IMR-90 (cell line): ENCODE measurements around the gene MCTP2. TPM values are rescaled to one million over a fixed set of nuclear protein-coding genes. Genes with fewer than 3 reads are reported as not detected.

Experiments used
- ATAC-seq: fragments of 200-7000 bp; cut with Tn5 transposase; 2 replicates; pipeline ENCODE4 v1.9.1; 2020; ENCODE audit warnings: low read depth, mild to moderate bottlenecking, moderate library complexity
- BruUV-seq: library from RNA; stranded (reverse); fragments of 400-500 nt; replicated peaks from 2 replicates; lab custom pipeline; 2021; lab: Mats Ljungman, UMichigan
- CTCF ChIA-PET: fragments of 300-600 bp; formaldehyde crosslinking; extraction: SDS; loops from one replicate; lab custom pipeline; 2021; ENCODE audit warnings: antibody characterized with exemption; lab: Yijun Ruan, JAX
- POLR2A ChIA-PET: fragments of 300-600 bp; sonication (Branson Sonifier 250); formaldehyde crosslinking; loops from one replicate; lab custom pipeline; 2022; ENCODE audit warnings: antibody characterized with exemption; ENCODE audit not compliant: unreplicated experiment; lab: Charles Lee
- DNase-seq: peaks from one replicate; pipeline ENCODE4 v3.0.0; 2013
- H2AFZ ChIP-seq: replicated peaks from 2 replicates; pipeline ENCODE3; 2013; ENCODE audit warnings: low read length, mild to moderate bottlenecking; ENCODE audit not compliant: poor library complexity
- H2AK5ac ChIP-seq: 2 replicates; pipeline ENCODE4 v1.6.1; 2013; ENCODE audit warnings: low read depth, low read length, inconsistent platforms
- H2AK9ac ChIP-seq: replicated peaks from 2 replicates; pipeline ENCODE3; 2013; ENCODE audit warnings: mild to moderate bottlenecking, low read depth, low read length, moderate library complexity; ENCODE audit not compliant: poor library complexity
- H2BK120ac ChIP-seq: 2 replicates; pipeline ENCODE4 v1.6.1; 2013; ENCODE audit warnings: low read depth, low read length, inconsistent platforms
- H2BK15ac ChIP-seq: 3 replicates; pipeline ENCODE4 v1.6.1; 2013; ENCODE audit warnings: low read depth, low read length, inconsistent platforms
- H2BK20ac ChIP-seq: 2 replicates; pipeline ENCODE4 v1.6.1; 2013; ENCODE audit warnings: low read depth, mild to moderate bottlenecking, inconsistent platforms, low read length, moderate library complexity
- H2BK5ac ChIP-seq: 2 replicates; pipeline ENCODE4 v1.6.1; 2013; ENCODE audit warnings: mild to moderate bottlenecking, low read depth, low read length, inconsistent platforms; ENCODE audit not compliant: poor library complexity, severe bottlenecking
- H3K14ac ChIP-seq: replicated peaks from 2 replicates; pipeline ENCODE4 v1.6.1; 2013; ENCODE audit warnings: low read depth, low read length, inconsistent platforms
- H3K18ac ChIP-seq: 2 replicates; pipeline ENCODE4 v1.6.1; 2013; ENCODE audit warnings: low read depth, low read length, control low read depth
- H3K23ac ChIP-seq: 2 replicates; pipeline ENCODE4 v1.6.1; 2013; ENCODE audit warnings: low read depth, low read length, inconsistent platforms
- H3K27ac ChIP-seq: 2 replicates; pipeline ENCODE4 v1.5.1; 2013; ENCODE audit warnings: mild to moderate bottlenecking, control low read depth, low read length; ENCODE audit not compliant: insufficient read depth
- H3K27me3 ChIP-seq: 2 replicates; pipeline ENCODE4 v1.6.1; 2013; ENCODE audit warnings: low read length; ENCODE audit not compliant: control insufficient read depth, insufficient read depth
- H3K36me3 ChIP-seq: 2 replicates; pipeline ENCODE4 v1.6.1; 2013; ENCODE audit warnings: low read length, mixed read lengths; ENCODE audit not compliant: control insufficient read depth, insufficient read depth
- H3K4ac ChIP-seq: 2 replicates; pipeline ENCODE4 v1.6.1; 2013; ENCODE audit warnings: low read depth, low read length, inconsistent platforms
- H3K4me1 ChIP-seq: 2 replicates; pipeline ENCODE4 v1.6.1; 2013; ENCODE audit warnings: low read length, mixed read lengths; ENCODE audit not compliant: control insufficient read depth, insufficient read depth
- H3K4me2 ChIP-seq: 2 replicates; pipeline ENCODE4 v1.6.1; 2013; ENCODE audit warnings: low read depth, mild to moderate bottlenecking, control low read depth, low read length, moderate library complexity
- H3K4me3 ChIP-seq: 2 replicates; pipeline ENCODE4 v1.5.1; 2013; ENCODE audit warnings: low read depth, mild to moderate bottlenecking, control low read depth, low read length, moderate library complexity; ENCODE audit not compliant: insufficient read depth
- H3K56ac ChIP-seq: 2 replicates; pipeline ENCODE4 v1.6.1; 2013; ENCODE audit warnings: low read length, inconsistent platforms; ENCODE audit not compliant: insufficient read depth; ENCODE audit errors: extremely low read depth
- H3K79me1 ChIP-seq, 2 experiments: 2 replicates each; pipeline ENCODE4 v1.6.1; 2013; ENCODE audit warnings: low read length in 2 of 2, inconsistent platforms in 1 of 2, low read depth in 1 of 2
- H3K9ac ChIP-seq: 2 replicates; pipeline ENCODE4 v1.6.1; 2013; ENCODE audit warnings: low read depth, low read length, control low read depth
- H3K9me1 ChIP-seq: 2 replicates; pipeline ENCODE4 v1.6.1; 2013; ENCODE audit warnings: low read length, inconsistent platforms; ENCODE audit not compliant: insufficient read depth
- H3K9me3 ChIP-seq: 2 replicates; pipeline ENCODE4 v1.6.1; 2013; ENCODE audit warnings: low read length; ENCODE audit not compliant: control insufficient read depth, insufficient read depth
- H4K20me1 ChIP-seq: 2 replicates; pipeline ENCODE4 v1.6.1; 2013; ENCODE audit warnings: low read length, inconsistent platforms; ENCODE audit not compliant: insufficient read depth
- H4K5ac ChIP-seq: 2 replicates; pipeline ENCODE4 v1.6.1; 2013; ENCODE audit warnings: mild to moderate bottlenecking, low read depth, low read length, control low read depth
- H4K8ac ChIP-seq, 2 experiments: 2 replicates each; pipeline ENCODE4 v1.6.1; 2013; ENCODE audit warnings: low read depth in 2 of 2, low read length in 2 of 2, control low read depth in 1 of 2, inconsistent platforms in 1 of 2
- H4K91ac ChIP-seq: 2 replicates; pipeline ENCODE4 v1.6.1; 2013; ENCODE audit warnings: low read depth, low read length, inconsistent platforms; ENCODE audit not compliant: insufficient read depth
- BHLHE40 ChIP-seq: fragments of 150-350 bp; IDR thresholded peaks from 2 replicates; pipeline ENCODE4 v1.6.1; 2016; ENCODE audit warnings: mild to moderate bottlenecking, low read depth, low read length
- CEBPB ChIP-seq: IDR thresholded peaks from 2 replicates; pipeline ENCODE4 v1.6.1; 2012; ENCODE audit warnings: low read depth, low read length, improper control_type of control experiment
- CTCF ChIP-seq: conservative IDR thresholded peaks from 2 replicates; pipeline ENCODE4 v1.5.1; 2012; ENCODE audit warnings: mild to moderate bottlenecking, low read depth, low read length, improper control_type of control experiment
- ELK1 ChIP-seq: fragments of 150-350 bp; IDR thresholded peaks from 2 replicates; pipeline ENCODE4 v1.6.1; 2016; ENCODE audit warnings: low read depth, mild to moderate bottlenecking, low read length, moderate library complexity, borderline replicate concordance
- FOS ChIP-seq: fragments of 150-350 bp; IDR thresholded peaks from 2 replicates; pipeline ENCODE4 v1.6.1; 2016; ENCODE audit warnings: low read depth, low read length
- MAFK ChIP-seq: IDR thresholded peaks from 2 replicates; pipeline ENCODE4 v1.6.1; 2012; ENCODE audit warnings: low read depth, low read length, improper control_type of control experiment
- MAZ ChIP-seq: IDR thresholded peaks from 2 replicates; pipeline ENCODE4 v1.6.1; 2012; ENCODE audit warnings: low read depth, mild to moderate bottlenecking, low read length, improper control_type of control experiment, moderate library complexity, borderline replicate concordance
- POLR2A ChIP-seq: IDR thresholded peaks from 2 replicates; pipeline ENCODE4 v1.6.1; 2012; ENCODE audit warnings: mild to moderate bottlenecking, low read depth, low read length
- RAD21 ChIP-seq: IDR thresholded peaks from 2 replicates; pipeline ENCODE4 v1.6.1; 2012; ENCODE audit warnings: low read length, improper control_type of control experiment
- RCOR1 ChIP-seq: IDR thresholded peaks from 2 replicates; pipeline ENCODE4 v1.6.1; 2012; ENCODE audit warnings: mild to moderate bottlenecking, low read length, improper control_type of control experiment; ENCODE audit not compliant: insufficient replicate concordance
- RFX5 ChIP-seq: IDR thresholded peaks from 2 replicates; pipeline ENCODE4 v1.8.0; 2012; ENCODE audit warnings: low read depth, mild to moderate bottlenecking, low read length, moderate library complexity
- SMC3 ChIP-seq: fragments of 150-350 bp; IDR thresholded peaks from 2 replicates; pipeline ENCODE4 v1.6.1; 2016; ENCODE audit warnings: low read depth, mild to moderate bottlenecking, antibody characterized with exemption, low read length, moderate library complexity
- USF2 ChIP-seq: fragments of 150-350 bp; IDR thresholded peaks from 2 replicates; pipeline ENCODE4 v1.6.1; 2017; ENCODE audit warnings: mild to moderate bottlenecking, antibody characterized with exemption, low read length, low read depth
- WGBS, 2 experiments: methylation state at CpG; one replicate each; pipeline versions ENCODE4 v1.1.5 to v1.1.7; 2013; ENCODE audit warnings: missing lambda C conversion rate in 2 of 2; ENCODE audit not compliant: insufficient read length in 1 of 2; ENCODE audit errors: extremely low coverage in 2 of 2; 5-methylcytosine and 5-hydroxymethylcytosine counted together
- dilution Hi-C: fragments of 300-500 bp; cut with HindIII; formaldehyde crosslinking; loops from one replicate; pipeline ENCODE4 v1.14.3; 2018; ENCODE audit warnings: low sequenced_read_pairs; ENCODE audit not compliant: unreplicated experiment
- in situ Hi-C: fragments of 300-500 bp; cut with MboI; formaldehyde crosslinking; loops from 3 replicates; pipeline ENCODE4 v1.14.3; 2019; ENCODE audit warnings: low sequenced_read_pairs, inconsistent platforms, mixed read lengths
- intact Hi-C: fragments of 100-400 bp; cut with micrococcal nuclease; formaldehyde crosslinking; loops from 2 replicates; pipeline ENCODE4 v1.10.0; 2022
- polyA plus RNA-seq, 3 experiments: library from polyadenylated mRNA; depleted of rRNA; stranded (reverse); fragments of >200 nt; gene quantifications; 2 replicates each; pipeline ENCODE4 v1.2.3, GENCODE V29; 2012; ENCODE audit warnings: low replicate concordance in 1 of 3
- total RNA-seq: library from RNA; depleted of rRNA; stranded (reverse); fragments of >200 nt; gene quantifications from 2 replicates; pipeline ENCODE4 v1.2.3, GENCODE V29; 2012

The MCTP2 gene
- total and polyA plus RNA-seq, 2 of the 4 experiments (the other 2 are of a cell fraction): 5.1 to 9.9 TPM

DNA sequence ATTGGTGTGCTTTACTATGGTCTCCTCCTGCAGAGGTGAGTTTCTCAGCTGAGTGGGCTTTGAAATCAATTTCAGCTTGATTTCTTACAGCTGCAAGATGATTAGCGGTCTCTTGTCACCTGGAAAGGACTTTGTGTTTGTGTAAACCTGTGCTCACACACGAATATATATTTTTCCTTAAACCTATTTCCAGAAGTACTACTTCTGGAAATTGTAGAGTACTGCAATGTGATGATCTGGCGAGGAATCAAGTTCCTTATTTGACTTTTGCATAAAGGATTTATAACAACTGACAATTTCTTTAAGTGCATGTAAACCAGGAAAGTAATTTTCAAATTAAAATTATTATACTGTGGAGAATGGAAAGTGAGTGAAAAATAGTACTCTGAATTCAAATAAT lies 2.1 kb downstream of the MCTP2 start:
- H3K18ac ChIP-seq: no peak overlapping the region
- no peaks in the 10 kb centered on the region for H3K36me3 ChIP-seq
- DNase-seq (no peak), ATAC-seq (no peak)
- H3K9ac ChIP-seq: no peak overlapping the region
- POLR2A ChIA-PET: no interaction called here
- H3K79me1 ChIP-seq: peaks cover 11 to 26% of the 10 kb centered on the region in 2 experiments
- no peak overlapping the region for H4K8ac ChIP-seq
- H2BK20ac ChIP-seq: no peak overlapping the region
- H2BK5ac ChIP-seq: no peak overlapping the region
- BruUV-seq: no TSS peak
- peak overlapping the region; percentile 44; the same call in 1 of the 2 replicates for H3K4me2 ChIP-seq
- WGBS, 2 experiments: no CpG with 5 or more reads among the region's 3 CpGs
- no peak overlapping the region for H2AK9ac ChIP-seq
- no peak overlapping the region for H3K4ac ChIP-seq
- H4K20me1 ChIP-seq: no peaks in the 10 kb centered on the region
- CTCF ChIA-PET: interaction anchor here (0.6 to 1.2 kb wide), 3 partner anchors 26 to 90 kb away, joined by 3 to 6 read pairs (median 3); no protein-coding TSS in a partner anchor
- peaks cover 3% of the 10 kb centered on the region; the same call in 1 of the 2 replicates for H3K9me1 ChIP-seq
- H2BK120ac ChIP-seq: no peak overlapping the region
- intact Hi-C loops (loop anchor here (5.0 kb wide), 1 partner anchor 66 kb away; no protein-coding TSS in a partner anchor), in situ Hi-C loops (no loop called here), dilution Hi-C loops (no loop called here)
- H3K4me3 ChIP-seq: no peak overlapping the region
- H2BK15ac ChIP-seq: no peak overlapping the region
- no peak overlapping the region for H4K91ac ChIP-seq
- no peak overlapping the region for H4K5ac ChIP-seq
- no peaks in the 10 kb centered on the region for H3K27me3 ChIP-seq
- H3K27ac ChIP-seq: no peak overlapping the region
- H3K14ac ChIP-seq: no peak overlapping the region
- no peak overlapping the region for H3K23ac ChIP-seq
- peaks cover 3% of the 10 kb centered on the region for H3K4me1 ChIP-seq
- no peaks in the 10 kb centered on the region for H3K9me3 ChIP-seq
- no peak overlapping the region for H3K56ac ChIP-seq
- H2AK5ac ChIP-seq: no peak overlapping the region
- H2AFZ ChIP-seq: no peak overlapping the region
- TF ChIP-seq MAFK: no peak
- TF ChIP-seq MAZ: no peak
- TF ChIP-seq USF2: no peak
- TF ChIP-seq FOS: no peak
- no peak for TF ChIP-seq RFX5
- TF ChIP-seq RAD21: no peak
- no peak for TF ChIP-seq ELK1
- no peak for TF ChIP-seq RCOR1
- no peak for TF ChIP-seq CTCF
- no peak for TF ChIP-seq SMC3
- no peak for TF ChIP-seq POLR2A
- TF ChIP-seq BHLHE40: no peak
- TF ChIP-seq CEBPB: no peak
